Gastrocnemius medialis (tissue), 4 donors: ENCODE measurements around the gene KCNIP4.

Experiments used
- CTCF ChIP-seq, 5 experiments: fragments of 450-650 bp in 3 of 5; fragments of 200-600 bp in 2 of 5; sonication (generic) in 2 of 5; IDR thresholded peaks in 4 of 5; conservative IDR thresholded peaks in 1 of 5; 1 replicate in 4 of 5; 2 replicates in 1 of 5; pipeline ENCODE4 v1.5.1; 2016 to 2019; ENCODE audit warnings: antibody characterized with exemption in 5 of 5, mild to moderate bottlenecking in 3 of 5, moderate library complexity in 3 of 5
- POLR2A ChIP-seq, 2 donors: fragments of 450-650 bp; IDR thresholded peaks; one replicate each; pipeline ENCODE4 v1.6.1; 2017; ENCODE audit warnings: antibody characterized with exemption in 2 of 2, mild to moderate bottlenecking in 2 of 2, moderate library complexity in 2 of 2

- TF ChIP-seq POLR2A (IDR thresholded peaks at IDR 0.05) (no peak), CTCF (IDR thresholded peaks at IDR 0.05 in 4 of 5, conservative IDR thresholded peaks at IDR 0.05 in 1 of 5) (no peak)
Observed at GRCh38 chr4:21061902-21062301, 886.7 kb downstream of the KCNIP4 start.
